NCI-H510A treated with DMSO at 0.1 percent for 48 hours (cell line): ENCODE measurements around the gene AJAP1.

ENCODE experiments used
- DNase-seq: peaks from one replicate; lab custom pipeline; 2025; lab: John Stamatoyannopoulos, UW

The AJAP1 gene

GRCh38 chr1:4701276-4701675 is 46.9 kb downstream of the AJAP1 start:
- DNase-seq = peak; percentile 53

- no peak for DNase-seq
Observed at GRCh38 chr1:4702464-4702863, 48.1 kb downstream of the AJAP1 start.

GRCh38 chr1:4702932-4703331 is 48.5 kb downstream of the AJAP1 start:
- peak; percentile 5 for DNase-seq

GRCh38 chr1:4703646-4704045 is 49.2 kb downstream of the AJAP1 start:
- no peak for DNase-seq

- DNase-seq = no peak
Observed at GRCh38 chr1:4708840-4709507, 54.6 kb downstream of the AJAP1 start.

GRCh38 chr1:4709641-4710040 is 55.2 kb downstream of the AJAP1 start:
- DNase-seq = no peak

GRCh38 chr1:4710592-4711415 is 56.4 kb downstream of the AJAP1 start:
- peak; percentile 55 for DNase-seq

- DNase-seq = no peak
Observed at GRCh38 chr1:4711416-4712275, 57.2 kb downstream of the AJAP1 start.

- DNase-seq = no peak
Observed at GRCh38 chr1:4713669-4714068, 59.3 kb downstream of the AJAP1 start.

GRCh38 chr1:4716406-4716805 is 62.0 kb downstream of the AJAP1 start:
- no peak for DNase-seq

GRCh38 chr1:4718071-4718470 is 63.7 kb downstream of the AJAP1 start:
- no peak for DNase-seq

- DNase-seq = no peak
Observed at GRCh38 chr1:4723106-4723505, 68.7 kb downstream of the AJAP1 start.

- DNase-seq = no peak
Observed at GRCh38 chr1:4724001-4724400, 69.6 kb downstream of the AJAP1 start.

- no peak for DNase-seq
Observed at GRCh38 chr1:4724695-4725250, 70.4 kb downstream of the AJAP1 start.

GRCh38 chr1:4725416-4725815 is 71.0 kb downstream of the AJAP1 start:
- DNase-seq = no peak

- no peak for DNase-seq
Observed at GRCh38 chr1:4726620-4727341, 72.4 kb downstream of the AJAP1 start.

- no peak for DNase-seq
Observed at GRCh38 chr1:4728319-4729089, 74.1 kb downstream of the AJAP1 start.

- DNase-seq = no peak
Observed at GRCh38 chr1:4729090-4729471, 74.7 kb downstream of the AJAP1 start.

- no peak for DNase-seq
Observed at GRCh38 chr1:4730078-4730477, 75.7 kb downstream of the AJAP1 start.

- DNase-seq = no peak
Observed at GRCh38 chr1:4733446-4734177, 79.2 kb downstream of the AJAP1 start.
